Hepatocyte (in vitro differentiated cells): ENCODE measurements around the gene MSMB.

ENCODE experiments used
- EZH2 ChIP-seq: fragments of 200-600 bp; sonication (generic); IDR thresholded peaks from 2 replicates; pipeline ENCODE4 v1.6.1; 2016; ENCODE audit warnings: antibody characterized with exemption, mild to moderate bottlenecking, borderline replicate concordance
- EZH2phosphoT487 ChIP-seq: fragments of 200-600 bp; sonication (generic); IDR thresholded peaks from one replicate; pipeline ENCODE4 v1.6.1; 2018; ENCODE audit warnings: antibody characterized with exemption, mild to moderate bottlenecking, low read depth, moderate library complexity; ENCODE audit not compliant: unreplicated experiment, severe bottlenecking
- TF ChIP-seq, protein P1 (sequence below): fragments of 200-600 bp; sonication (generic); IDR thresholded peaks from 2 replicates; pipeline ENCODE4 v1.5.1; 2016; ENCODE audit warnings: antibody characterized with exemption, mild to moderate bottlenecking; ENCODE audit not compliant: poor library complexity

GRCh38 chr10:46002916-46003693 is 43.0 kb downstream of the MSMB start:
- TF ChIP-seq, protein P1, sequence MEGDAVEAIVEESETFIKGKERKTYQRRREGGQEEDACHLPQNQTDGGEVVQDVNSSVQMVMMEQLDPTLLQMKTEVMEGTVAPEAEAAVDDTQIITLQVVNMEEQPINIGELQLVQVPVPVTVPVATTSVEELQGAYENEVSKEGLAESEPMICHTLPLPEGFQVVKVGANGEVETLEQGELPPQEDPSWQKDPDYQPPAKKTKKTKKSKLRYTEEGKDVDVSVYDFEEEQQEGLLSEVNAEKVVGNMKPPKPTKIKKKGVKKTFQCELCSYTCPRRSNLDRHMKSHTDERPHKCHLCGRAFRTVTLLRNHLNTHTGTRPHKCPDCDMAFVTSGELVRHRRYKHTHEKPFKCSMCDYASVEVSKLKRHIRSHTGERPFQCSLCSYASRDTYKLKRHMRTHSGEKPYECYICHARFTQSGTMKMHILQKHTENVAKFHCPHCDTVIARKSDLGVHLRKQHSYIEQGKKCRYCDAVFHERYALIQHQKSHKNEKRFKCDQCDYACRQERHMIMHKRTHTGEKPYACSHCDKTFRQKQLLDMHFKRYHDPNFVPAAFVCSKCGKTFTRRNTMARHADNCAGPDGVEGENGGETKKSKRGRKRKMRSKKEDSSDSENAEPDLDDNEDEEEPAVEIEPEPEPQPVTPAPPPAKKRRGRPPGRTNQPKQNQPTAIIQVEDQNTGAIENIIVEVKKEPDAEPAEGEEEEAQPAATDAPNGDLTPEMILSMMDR: no peak
- TF ChIP-seq EZH2 (no peak), EZH2phosphoT487 (no peak)
